GM20431 (cell line): Measurements from ENCODE around the gene RBMS3.
"Not testable (repeated sequence)": the region's sequence is repeated elsewhere in the genome, so short reads cannot be mapped to it uniquely, and the experiment has no call there.

Experiments used
- in situ Hi-C: fragments of 300-500 bp; cut with MseI, MboI; formaldehyde crosslinking; loops from one replicate; pipeline ENCODE4 v1.15.0; 2020; ENCODE audit warnings: low sequenced_read_pairs; ENCODE audit not compliant: unreplicated experiment

RBMS3 gene

GRCh38 chr3:30012941-30013543 lies 732.2 kb downstream of the RBMS3 start:
- in situ Hi-C loops, result no loop called here

DNA sequence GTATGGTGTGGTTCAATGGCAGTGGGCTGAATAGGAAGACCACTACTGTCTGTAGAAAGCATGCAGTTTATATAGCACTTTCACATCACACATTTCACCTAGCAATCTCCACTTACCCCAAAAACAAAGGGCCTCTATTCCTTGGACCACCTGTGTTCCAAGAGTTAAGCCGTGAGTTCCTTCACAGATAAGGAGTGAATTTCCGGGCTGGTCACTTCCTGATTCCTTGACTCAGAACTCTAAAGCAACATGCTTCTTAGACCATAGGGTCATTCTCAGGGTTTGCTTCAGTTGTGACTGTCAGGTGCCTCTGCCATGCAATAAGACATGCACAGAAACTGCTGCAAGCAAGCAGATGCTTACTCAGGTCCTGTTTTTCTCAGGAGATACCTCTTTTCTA lies 737.0 kb downstream of the RBMS3 start:
- in situ Hi-C loops, result no loop called here

DNA sequence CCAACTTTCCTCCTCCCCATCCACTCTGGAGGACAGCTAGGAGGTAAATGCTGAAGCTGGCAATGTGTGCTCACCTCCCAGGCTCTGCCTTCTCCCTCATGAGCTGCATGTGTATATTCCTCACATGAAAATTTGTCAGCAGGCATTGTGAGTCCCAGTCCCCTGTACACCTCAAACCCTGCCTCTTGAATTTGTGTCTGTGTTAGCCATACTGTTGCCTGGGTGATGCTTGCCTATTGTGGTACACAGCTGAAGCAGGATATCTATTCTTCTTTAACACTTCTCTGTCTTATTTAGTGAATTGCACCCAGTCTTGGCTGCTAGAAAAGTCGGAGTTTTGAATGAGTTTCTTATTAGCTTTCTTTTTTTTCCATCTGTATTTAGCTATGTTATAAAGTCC lies 739.5 kb downstream of the RBMS3 start:
- in situ Hi-C loops, result no loop called here

GRCh38 chr3:30024466-30024865 lies 743.6 kb downstream of the RBMS3 start:
- in situ Hi-C loops, result no loop called here

GRCh38 chr3:30026851-30027250 lies 746.0 kb downstream of the RBMS3 start:
- in situ Hi-C loops, result no loop called here

- in situ Hi-C loops, result no loop called here
Observed at GRCh38 chr3:30034246-30034991, 753.5 kb downstream of the RBMS3 start.

GRCh38 chr3:30035935-30036567 lies 755.2 kb downstream of the RBMS3 start:
- in situ Hi-C loops, result no loop called here

DNA sequence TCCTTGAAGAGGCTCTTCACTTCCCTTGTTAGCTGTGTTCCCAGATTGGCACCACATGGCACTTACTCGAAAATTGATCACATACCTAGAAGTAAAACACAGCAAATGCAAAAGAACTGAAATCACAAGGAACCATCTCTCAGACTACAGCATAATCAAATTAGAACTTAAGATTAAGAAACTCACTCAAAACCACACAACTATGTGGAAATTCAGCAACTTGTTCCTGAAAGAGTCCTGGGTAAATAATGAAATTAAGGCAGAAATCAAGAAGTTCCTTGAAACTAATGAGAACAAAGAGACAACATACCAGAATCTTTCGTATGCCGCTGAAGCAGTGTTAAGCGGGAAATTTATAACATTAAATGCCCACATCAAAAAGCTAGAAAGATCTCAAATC lies 759.3 kb downstream of the RBMS3 start:
- in situ Hi-C loops, result no loop called here

DNA sequence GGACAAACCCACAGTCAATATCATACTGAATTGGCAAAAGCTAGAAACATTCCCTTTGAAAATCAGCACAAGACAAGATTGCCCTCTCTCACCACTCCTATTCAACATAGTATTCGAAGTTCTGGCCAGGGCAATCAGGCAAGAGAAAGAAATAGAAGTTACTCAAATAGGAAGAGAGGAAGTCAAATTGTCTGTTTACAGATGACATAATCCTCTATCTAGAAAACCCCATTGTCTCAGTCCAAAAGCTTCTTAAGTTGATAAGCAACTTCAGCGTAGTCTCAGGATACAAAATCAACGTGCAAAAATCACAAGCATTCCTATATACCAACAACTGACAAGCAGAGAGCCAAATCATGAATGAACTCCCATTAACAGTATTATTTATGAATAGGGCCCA lies 760.6 kb downstream of the RBMS3 start:
- in situ Hi-C loops, result not testable (repeated sequence)

DNA sequence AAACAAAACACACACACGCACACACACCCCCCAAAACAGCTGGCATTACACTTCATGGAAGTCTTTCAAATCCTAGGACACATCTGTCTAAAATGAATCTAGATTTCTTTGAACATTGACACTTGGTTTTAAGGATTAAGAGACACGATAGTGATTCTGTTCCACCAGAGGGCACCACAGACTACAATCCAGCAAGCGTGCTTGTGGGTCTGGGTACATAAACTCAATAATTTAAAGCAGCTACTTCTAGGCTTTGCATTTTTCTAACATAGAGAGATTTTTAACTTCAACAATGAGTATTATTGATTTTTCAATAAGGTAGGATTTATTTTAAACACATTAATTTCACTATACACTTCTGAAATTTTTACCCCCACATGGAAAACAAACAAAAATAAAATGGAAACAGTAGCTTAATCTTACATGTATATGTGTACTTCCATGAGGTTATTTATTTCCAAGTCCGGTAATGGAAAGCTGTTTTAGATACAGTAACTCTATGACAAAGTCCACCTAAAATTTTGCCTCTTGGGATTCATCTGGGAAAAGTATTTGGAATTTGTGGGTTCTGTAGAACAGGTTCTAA lies 761.5 kb downstream of the RBMS3 start:
- in situ Hi-C loops, result no loop called here

DNA sequence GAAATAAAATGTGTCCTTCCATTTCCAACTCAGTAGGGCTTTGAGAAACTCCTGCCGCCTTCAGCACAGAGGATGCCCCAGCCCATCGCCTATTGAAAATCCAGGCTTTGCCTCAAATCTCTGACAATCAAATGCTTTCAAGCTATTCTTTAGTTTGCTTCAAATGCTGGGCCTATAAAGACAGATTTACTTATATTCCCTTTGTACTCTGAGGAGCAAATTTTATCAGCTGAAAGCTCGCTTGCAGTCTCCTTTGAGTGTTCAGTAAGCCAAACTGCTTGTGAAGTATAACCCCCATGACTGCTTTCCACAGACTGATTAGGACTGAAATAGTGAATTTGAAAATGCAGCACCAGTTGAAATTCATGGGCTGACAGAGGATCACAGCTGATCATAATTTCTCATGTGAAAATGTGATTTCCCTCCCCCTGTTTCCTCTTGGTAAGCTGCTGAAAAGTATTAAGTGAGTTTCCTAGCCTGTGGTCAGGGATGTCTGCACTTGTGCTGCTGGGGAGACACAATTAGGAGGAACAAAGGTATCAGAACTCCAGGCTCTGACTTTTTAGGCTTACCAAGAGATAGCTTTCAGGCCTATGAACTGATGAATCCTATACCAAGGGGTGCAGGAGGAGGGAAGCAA lies 762.2 kb downstream of the RBMS3 start:
- in situ Hi-C loops, result no loop called here

- in situ Hi-C loops, result no loop called here
Observed at GRCh38 chr3:30044515-30044914, 763.6 kb downstream of the RBMS3 start.

- in situ Hi-C loops, result no loop called here
Observed at GRCh38 chr3:30048431-30048830, 767.6 kb downstream of the RBMS3 start.

GRCh38 chr3:30050116-30050515 lies 769.2 kb downstream of the RBMS3 start:
- in situ Hi-C loops, result not testable (repeated sequence)

GRCh38 chr3:30059240-30059639 lies 778.4 kb downstream of the RBMS3 start:
- in situ Hi-C loops, result no loop called here
